ENCODE measurements around the gene GABBR2.

DNA sequence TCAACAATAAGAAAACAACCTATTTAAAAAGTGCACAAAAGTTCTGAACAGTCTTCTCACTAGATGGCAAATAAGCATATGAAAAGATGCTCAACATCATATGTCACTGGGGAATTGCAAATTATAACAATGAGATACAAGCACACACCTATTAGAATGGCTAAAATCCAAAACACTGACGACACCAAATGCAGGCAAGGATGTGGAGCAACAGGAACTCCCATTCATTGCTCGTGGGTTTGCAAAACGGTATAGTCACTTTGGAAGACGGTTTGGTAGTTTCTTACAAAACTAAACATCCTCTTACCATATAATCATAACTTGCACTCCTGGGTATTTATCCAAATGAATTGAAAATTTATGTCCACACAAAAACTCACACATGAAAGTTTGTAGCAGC lies 352.4 kb downstream of the GABBR2 start:
- TF ChIP-seq POLR2AphosphoS5 (IDR thresholded peaks at IDR 0.05; ENCODE audit: low read depth, low read length): no peak
- no peak for TF ChIP-seq TAF1 (IDR thresholded peaks at IDR 0.05; ENCODE audit: borderline replicate concordance, low read depth, low read length)
- TF ChIP-seq POLR2A (IDR thresholded peaks at IDR 0.05; ENCODE audit: low read depth, low read length): no peak

All from GM12892 (cell line).